HEK293T (cell line): ENCODE results near the gene NIN.

Experiments
- ELF4 ChIP-seq: fragments of 450-650 bp; IDR thresholded peaks from 2 replicates; pipeline ENCODE4 v1.6.1; 2017; ENCODE audit warnings: antibody characterized with exemption
- FOXA1 ChIP-seq: fragments of 450-650 bp; IDR thresholded peaks from 2 replicates; pipeline ENCODE4 v1.6.1; 2016; ENCODE audit warnings: mild to moderate bottlenecking
- FOXK2 ChIP-seq: fragments of 450-650 bp; IDR thresholded peaks from 2 replicates; pipeline ENCODE4 v1.6.1; 2016; ENCODE audit warnings: mild to moderate bottlenecking
- FOXM1 ChIP-seq: fragments of 450-650 bp; IDR thresholded peaks from 2 replicates; pipeline ENCODE4 v1.6.1; 2017; ENCODE audit warnings: mild to moderate bottlenecking, borderline replicate concordance
- HDGF ChIP-seq: fragments of 450-650 bp; IDR thresholded peaks from 2 replicates; pipeline ENCODE4 v1.6.1; 2017; ENCODE audit warnings: antibody characterized with exemption, borderline replicate concordance
- L3MBTL2 ChIP-seq: fragments of 450-650 bp; conservative IDR thresholded peaks from 2 replicates; pipeline ENCODE4 v1.6.1; 2016; ENCODE audit warnings: mild to moderate bottlenecking
- NFRKB ChIP-seq: fragments of 450-650 bp; IDR thresholded peaks from 2 replicates; pipeline ENCODE4 v1.6.1; 2016; ENCODE audit warnings: mild to moderate bottlenecking, moderate library complexity
- SUZ12 ChIP-seq: fragments of 450-650 bp; IDR thresholded peaks from 2 replicates; pipeline ENCODE4 v1.6.1; 2016; ENCODE audit warnings: mild to moderate bottlenecking

DNA sequence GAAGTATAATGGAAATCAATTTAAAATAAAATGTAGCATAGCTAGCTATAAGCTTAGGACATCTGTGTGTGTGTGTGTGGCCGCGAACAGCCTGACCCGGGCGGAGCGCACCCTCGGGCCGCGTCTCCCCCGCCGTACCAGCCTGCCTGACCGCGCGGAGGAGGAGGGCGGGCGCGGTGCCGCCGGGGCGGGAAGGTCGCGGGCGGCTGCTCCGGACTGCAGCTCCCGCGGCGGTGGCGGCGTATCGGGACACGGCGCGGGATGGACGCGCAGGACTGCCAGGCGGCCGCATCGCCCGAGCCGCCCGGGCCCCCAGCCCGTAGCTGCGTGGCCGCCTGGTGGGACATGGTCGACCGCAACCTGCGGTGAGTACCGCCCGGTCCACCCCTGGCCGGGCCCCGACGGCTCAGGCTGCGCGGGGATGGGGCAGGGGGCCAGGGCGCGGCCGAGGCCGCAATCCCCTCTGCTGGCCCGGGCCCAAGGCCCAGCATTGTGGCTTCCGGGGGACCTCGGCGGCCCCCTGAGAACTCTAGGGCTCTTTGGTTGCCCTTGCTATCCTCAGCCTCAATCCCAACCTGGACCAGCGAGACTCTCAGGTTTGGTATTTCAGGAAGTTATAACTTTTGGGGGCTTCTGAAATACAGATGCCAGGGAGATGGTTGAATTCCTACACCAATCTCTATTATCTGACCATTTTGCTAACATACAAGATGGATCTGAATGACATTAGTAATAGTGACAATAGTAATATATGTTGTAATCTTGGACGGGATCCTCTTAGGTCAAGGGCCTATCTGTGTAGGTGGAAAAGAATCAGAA is 41.2 kb upstream of the NIN start, which contains the start of gene ABHD12B:
- TF ChIP-seq FOXA1, result no peak
- no peak for TF ChIP-seq NFRKB
- no peak for TF ChIP-seq HDGF
- no peak for TF ChIP-seq FOXK2
- TF ChIP-seq ELF4, result no peak
- no peak for TF ChIP-seq FOXM1
- TF ChIP-seq SUZ12, result no peak
- no peak for TF ChIP-seq L3MBTL2
